ENCODE results near the gene SPSB1. TPM values are rescaled to one million over a fixed set of nuclear protein-coding genes. Genes with fewer than 3 reads are reported as not detected.

The SPSB1 gene
- total RNA-seq, 1 donor from 2014 or later = 17.6 TPM

GRCh38 chr1:9246215-9246614, 46.5 kb upstream of the SPSB1 start:
- TF ChIP-seq CTCF (IDR thresholded peaks at IDR 0.05; ENCODE audit: insufficient read depth, low read length, severe bottlenecking) = no peak
- DNase-seq (ENCODE audit: low read depth) = no peak
- Histone ChIP-seq H3K36me3 (ENCODE audit: control insufficient read depth, insufficient read depth, low read length) (peaks cover 5% of the 10 kb centered on the region), H3K27me3 (ENCODE audit: control insufficient read depth, insufficient read depth, low read length) (no peaks in the 10 kb centered on the region), H3K4me3 (ENCODE audit: low read depth, low read length) (no peak overlapping the region)
- no peak for FAIRE-seq

GRCh38 chr1:9246841-9247785, 45.6 kb upstream of the SPSB1 start:
- peaks cover 5% of the 10 kb centered on the region for H3K36me3 ChIP-seq (ENCODE audit: control insufficient read depth, insufficient read depth, low read length)
- DNase-seq (ENCODE audit: low read depth) (no peak), FAIRE-seq (no peak)
- no peaks in the 10 kb centered on the region for H3K27me3 ChIP-seq (ENCODE audit: control insufficient read depth, insufficient read depth, low read length)
- TF ChIP-seq CTCF (IDR thresholded peaks at IDR 0.05; ENCODE audit: insufficient read depth, low read length, severe bottlenecking) = no peak
- no peak overlapping the region for H3K4me3 ChIP-seq (ENCODE audit: low read depth, low read length)

- FAIRE-seq (no peak), DNase-seq (ENCODE audit: low read depth) (no peak)
- Histone ChIP-seq H3K4me3 (ENCODE audit: low read depth, low read length) (no peak overlapping the region), H3K27me3 (ENCODE audit: control insufficient read depth, insufficient read depth, low read length) (no peaks in the 10 kb centered on the region), H3K36me3 (ENCODE audit: control insufficient read depth, insufficient read depth, low read length) (peaks cover 5% of the 10 kb centered on the region)
- no peak for TF ChIP-seq CTCF (IDR thresholded peaks at IDR 0.05; ENCODE audit: insufficient read depth, low read length, severe bottlenecking)
Observed at GRCh38 chr1:9247894-9248293, 44.8 kb upstream of the SPSB1 start.

- DNase-seq (ENCODE audit: low read depth) (no peak), FAIRE-seq (no peak)
- H3K36me3 ChIP-seq (ENCODE audit: control insufficient read depth, insufficient read depth, low read length) = peaks cover 5% of the 10 kb centered on the region
- no peak overlapping the region for H3K4me3 ChIP-seq (ENCODE audit: low read depth, low read length)
- TF ChIP-seq CTCF (IDR thresholded peaks at IDR 0.05; ENCODE audit: insufficient read depth, low read length, severe bottlenecking) = no peak
- no peaks in the 10 kb centered on the region for H3K27me3 ChIP-seq (ENCODE audit: control insufficient read depth, insufficient read depth, low read length)
Observed at GRCh38 chr1:9248341-9249262, 44.1 kb upstream of the SPSB1 start.

- DNase-seq (ENCODE audit: low read depth) = no peak
- no peak for TF ChIP-seq CTCF (IDR thresholded peaks at IDR 0.05; ENCODE audit: insufficient read depth, low read length, severe bottlenecking)
- FAIRE-seq = no peak
- Histone ChIP-seq H3K36me3 (ENCODE audit: control insufficient read depth, insufficient read depth, low read length) (peaks cover 5% of the 10 kb centered on the region), H3K4me3 (ENCODE audit: low read depth, low read length) (no peak overlapping the region), H3K27me3 (ENCODE audit: control insufficient read depth, insufficient read depth, low read length) (no peaks in the 10 kb centered on the region)
Observed at GRCh38 chr1:9249263-9249533, 43.5 kb upstream of the SPSB1 start.
